Right atrium auricular region (tissue), 2 donors: ENCODE data around the gene TFAM. TPM values are rescaled to one million over a fixed set of nuclear protein-coding genes. Genes with fewer than 3 reads are reported as not detected.

Experiments
- DNase-seq: peaks from one replicate; pipeline ENCODE4 v3.0.0-alpha.2; 2019; ENCODE audit warnings: low spot score
- H3K27ac ChIP-seq, 2 donors: fragments of 200-600 bp; sonication (generic); 1 replicate in 1 of 2; 2 replicates in 1 of 2; pipeline ENCODE4 v1.5.1; 2016 to 2019
- H3K27me3 ChIP-seq, 2 donors: fragments of 200-600 bp; sonication (generic); one replicate each; pipeline versions ENCODE4 v1.5.1 to v1.6.0; 2017 to 2019
- H3K36me3 ChIP-seq: fragments of 200-600 bp; sonication (generic); one replicate; pipeline ENCODE4 v1.5.1; 2016
- H3K4me1 ChIP-seq, 2 donors: fragments of 200-600 bp; sonication (generic); one replicate each; pipeline versions ENCODE4 v1.5.1 to v1.6.0; 2017 to 2019
- H3K4me3 ChIP-seq, 2 donors: fragments of 200-600 bp; sonication (generic); 1 replicate in 1 of 2; 2 replicates in 1 of 2; pipeline ENCODE4 v1.5.1; 2017 to 2019; ENCODE audit warnings: mild to moderate bottlenecking in 1 of 2, moderate library complexity in 1 of 2
- H3K9me3 ChIP-seq, 2 donors: fragments of 200-600 bp; sonication (generic); one replicate each; pipeline ENCODE4 v1.5.1; 2019
- total RNA-seq, 2 donors: library from RNA; depleted of rRNA; stranded (reverse); fragments of >200 nt; gene quantifications; one replicate each; pipeline ENCODE4 v1.1.0, GENCODE V29; 2016
- TF ChIP-seq, protein P1 (sequence below), 2 donors: fragments of 200-600 bp; sonication (generic); IDR thresholded peaks; one replicate each; pipeline ENCODE4 v1.5.1; 2019; ENCODE audit warnings: antibody characterized with exemption in 2 of 2

Gene TFAM
- total RNA-seq, 2 donors from 2014 or later = 15.1 to 17.7 TPM

DNA sequence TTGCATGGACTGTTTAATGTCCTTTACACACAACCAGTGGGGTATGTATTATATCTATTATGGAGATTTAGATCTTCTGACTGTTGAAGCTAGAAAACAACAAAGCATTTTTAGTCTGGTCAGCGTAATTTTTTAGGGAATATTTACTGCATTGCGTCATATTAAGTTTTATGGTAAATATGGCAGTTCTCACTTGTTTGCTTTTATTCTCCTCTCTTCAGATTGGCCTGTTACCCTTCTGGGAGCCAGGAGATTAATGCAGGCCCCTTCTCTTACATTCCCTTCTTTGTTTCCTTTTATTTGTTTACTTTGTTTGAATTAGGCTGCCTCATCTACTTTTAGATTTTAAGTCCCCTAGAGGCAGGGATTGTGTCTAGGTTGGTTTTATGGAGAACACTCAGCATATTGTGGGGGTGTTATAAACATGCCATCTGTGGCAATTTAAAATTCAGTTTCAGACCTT is 36.6 kb upstream of the TFAM start:
- H3K27me3 ChIP-seq = no peaks in the 10 kb centered on the region

DNA sequence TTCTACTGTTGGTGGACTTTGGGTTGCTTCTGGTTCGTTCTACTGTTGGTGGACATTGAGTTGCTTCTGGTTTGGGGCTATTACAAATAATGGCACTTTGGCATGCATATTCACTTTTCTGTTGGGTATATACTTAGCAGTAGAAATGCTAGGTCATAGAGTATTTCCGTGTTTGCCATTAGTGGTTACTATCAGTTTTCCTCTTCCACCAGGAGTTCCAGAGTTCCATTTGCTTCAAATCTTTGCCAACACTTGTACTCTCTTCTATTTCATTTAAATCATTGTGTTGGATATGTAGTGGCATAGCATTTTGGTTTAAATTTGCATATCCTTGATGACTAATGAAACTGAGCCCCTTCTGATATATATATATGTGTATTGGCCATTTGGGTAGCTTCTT is 35.2 kb upstream of the TFAM start:
- no peak for DNase-seq
- no peaks in the 10 kb centered on the region for H3K36me3 ChIP-seq
- H3K4me1 ChIP-seq = peaks cover 0 to 32% of the 10 kb centered on the region in 2 donors
- H3K4me3 ChIP-seq = no peak overlapping the region
- H3K27me3 ChIP-seq = no peaks in the 10 kb centered on the region
- H3K27ac ChIP-seq = no peak overlapping the region
- TF ChIP-seq, protein P1, sequence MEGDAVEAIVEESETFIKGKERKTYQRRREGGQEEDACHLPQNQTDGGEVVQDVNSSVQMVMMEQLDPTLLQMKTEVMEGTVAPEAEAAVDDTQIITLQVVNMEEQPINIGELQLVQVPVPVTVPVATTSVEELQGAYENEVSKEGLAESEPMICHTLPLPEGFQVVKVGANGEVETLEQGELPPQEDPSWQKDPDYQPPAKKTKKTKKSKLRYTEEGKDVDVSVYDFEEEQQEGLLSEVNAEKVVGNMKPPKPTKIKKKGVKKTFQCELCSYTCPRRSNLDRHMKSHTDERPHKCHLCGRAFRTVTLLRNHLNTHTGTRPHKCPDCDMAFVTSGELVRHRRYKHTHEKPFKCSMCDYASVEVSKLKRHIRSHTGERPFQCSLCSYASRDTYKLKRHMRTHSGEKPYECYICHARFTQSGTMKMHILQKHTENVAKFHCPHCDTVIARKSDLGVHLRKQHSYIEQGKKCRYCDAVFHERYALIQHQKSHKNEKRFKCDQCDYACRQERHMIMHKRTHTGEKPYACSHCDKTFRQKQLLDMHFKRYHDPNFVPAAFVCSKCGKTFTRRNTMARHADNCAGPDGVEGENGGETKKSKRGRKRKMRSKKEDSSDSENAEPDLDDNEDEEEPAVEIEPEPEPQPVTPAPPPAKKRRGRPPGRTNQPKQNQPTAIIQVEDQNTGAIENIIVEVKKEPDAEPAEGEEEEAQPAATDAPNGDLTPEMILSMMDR (IDR thresholded peaks at IDR 0.05) = no peak
- H3K9me3 ChIP-seq = no peaks in the 10 kb centered on the region

More for the DNA sequence above, 36.6 kb upstream of the TFAM start:
- H3K4me1 ChIP-seq = peaks cover 0 to 26% of the 10 kb centered on the region in 2 donors
- no peak overlapping the region for H3K27ac ChIP-seq
- no peaks in the 10 kb centered on the region for H3K36me3 ChIP-seq
- H3K9me3 ChIP-seq = no peaks in the 10 kb centered on the region
- no peak for DNase-seq
- TF ChIP-seq, protein P1 (IDR thresholded peaks at IDR 0.05) = no peak
- no peak overlapping the region for H3K4me3 ChIP-seq

DNA sequence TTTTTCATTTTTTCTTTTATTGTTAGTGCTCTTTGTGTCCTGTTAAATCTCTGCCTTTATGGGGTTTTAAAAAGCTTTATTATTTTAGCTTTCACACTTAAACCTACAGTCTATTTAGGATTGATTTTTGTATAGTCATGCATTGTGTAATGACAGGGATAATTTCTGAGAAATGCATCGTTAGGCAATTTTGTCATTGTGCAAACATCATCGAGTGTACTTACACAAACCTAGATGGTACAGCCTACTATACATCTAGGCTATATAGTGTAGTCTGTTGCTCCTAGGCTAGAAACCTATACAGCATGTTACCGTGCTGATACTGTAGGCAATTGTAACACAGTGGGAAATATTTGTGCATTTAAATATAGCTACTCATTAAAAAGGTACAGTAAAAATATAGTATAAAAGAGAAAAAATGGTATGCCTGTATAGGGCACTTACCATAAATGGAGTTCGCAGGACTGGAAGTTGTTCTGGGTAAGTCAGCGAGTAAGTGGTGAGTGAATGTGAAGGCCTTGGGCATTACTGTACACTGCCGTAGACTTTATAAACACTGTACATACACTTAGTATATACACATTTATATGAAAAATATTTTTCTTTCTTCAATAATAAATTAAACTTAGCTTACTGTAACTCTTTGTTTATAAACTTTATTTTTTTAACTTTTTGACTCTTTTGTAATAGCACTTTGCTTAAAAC is 34.4 kb upstream of the TFAM start:
- no peaks in the 10 kb centered on the region for H3K36me3 ChIP-seq
- H3K27me3 ChIP-seq = no peaks in the 10 kb centered on the region
- H3K4me3 ChIP-seq = no peak overlapping the region
- H3K4me1 ChIP-seq = peaks cover 0 to 39% of the 10 kb centered on the region in 2 donors
- no peak for DNase-seq
- no peak overlapping the region for H3K27ac ChIP-seq
- no peaks in the 10 kb centered on the region for H3K9me3 ChIP-seq
- TF ChIP-seq, protein P1 (IDR thresholded peaks at IDR 0.05) = no peak

DNA sequence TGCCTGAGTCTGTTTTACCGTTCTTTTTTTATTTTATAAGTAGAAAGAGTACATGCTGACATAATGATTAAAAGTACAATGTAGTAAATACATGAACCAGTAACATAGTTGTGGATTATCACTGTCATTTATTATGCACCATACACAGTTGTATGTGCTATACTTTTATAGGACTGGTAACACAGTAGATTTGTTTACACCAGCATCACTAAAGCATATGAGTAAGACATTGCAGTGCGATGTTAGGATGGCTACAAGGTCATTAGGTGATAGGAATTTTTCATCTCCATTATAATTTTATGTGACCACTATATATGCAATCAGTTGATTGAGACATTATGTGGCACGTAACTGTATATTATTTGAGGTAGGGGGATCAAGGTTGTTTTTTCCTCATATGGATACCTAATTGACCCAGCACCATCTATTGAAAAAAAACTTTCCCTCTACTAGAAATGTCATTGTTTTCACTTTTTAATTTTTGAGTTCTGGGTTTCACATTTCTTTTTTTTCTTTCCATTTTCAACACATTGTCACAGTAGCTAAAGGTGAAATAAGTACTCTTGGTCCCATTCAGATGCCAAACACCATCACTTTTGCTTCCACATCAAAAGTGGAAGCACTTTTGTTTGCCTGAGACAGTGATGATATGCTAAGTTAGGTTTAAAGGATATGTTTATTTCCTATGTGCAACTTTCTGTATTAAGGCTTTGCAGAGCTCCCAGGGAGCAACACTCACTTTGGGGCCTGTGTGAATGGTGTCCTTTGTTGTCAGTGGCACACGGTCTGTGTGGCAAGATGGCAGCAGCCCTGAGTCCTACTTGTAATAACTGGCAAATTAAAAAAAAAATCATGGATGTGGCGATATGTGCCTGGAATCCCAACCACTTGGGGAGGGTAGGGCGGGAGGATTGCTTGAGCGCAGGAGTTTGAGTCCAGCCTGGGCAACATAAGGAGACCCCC is 33.3 kb upstream of the TFAM start:
- Histone ChIP-seq H3K36me3 (no peaks in the 10 kb centered on the region), H3K4me3 (no peak overlapping the region), H3K4me1 (peaks cover 0 to 47% of the 10 kb centered on the region in 2 donors), H3K27me3 (no peaks in the 10 kb centered on the region), H3K9me3 (no peaks in the 10 kb centered on the region), H3K27ac (no peak overlapping the region)
- TF ChIP-seq, protein P1 (IDR thresholded peaks at IDR 0.05) = no peak
- DNase-seq = no peak

DNA sequence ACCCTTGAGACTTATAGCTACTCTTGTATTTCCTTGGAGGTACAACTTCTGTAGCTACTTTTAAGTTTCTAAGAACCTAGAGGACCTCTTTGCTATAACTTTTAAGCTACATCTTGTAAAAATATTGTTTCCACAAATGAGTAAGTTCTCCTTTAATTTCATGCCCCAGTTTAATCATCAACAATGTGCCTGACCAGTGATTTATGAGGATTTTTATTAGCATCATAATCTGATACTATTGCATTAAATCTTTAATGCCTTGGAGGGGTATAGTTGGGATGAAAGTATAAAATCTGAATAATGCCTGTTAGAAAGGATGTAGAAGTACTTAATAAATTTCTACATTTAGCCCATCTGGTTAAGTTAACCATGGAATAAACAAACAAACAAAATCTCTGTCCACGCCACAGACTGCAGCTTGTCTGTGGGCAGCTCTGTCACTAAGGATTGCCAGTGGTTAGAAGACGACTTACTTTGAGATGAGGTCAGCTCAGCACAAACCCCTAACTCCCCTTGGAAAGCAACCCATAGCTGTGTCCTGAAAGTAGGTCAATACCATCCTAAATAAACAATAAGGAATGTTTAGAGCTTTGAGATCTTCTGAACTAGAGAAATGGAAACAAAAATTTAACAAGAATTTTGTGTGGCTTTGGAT is 32.1 kb upstream of the TFAM start:
- TF ChIP-seq, protein P1 (IDR thresholded peaks at IDR 0.05) = no peak
- no peak for DNase-seq
- H3K9me3 ChIP-seq = no peaks in the 10 kb centered on the region
- H3K4me3 ChIP-seq = no peak overlapping the region
- no peaks in the 10 kb centered on the region for H3K36me3 ChIP-seq
- H3K4me1 ChIP-seq = peaks cover 0 to 50% of the 10 kb centered on the region in 2 donors
- H3K27me3 ChIP-seq = no peaks in the 10 kb centered on the region
- no peak overlapping the region for H3K27ac ChIP-seq
